HG03139 (cell line): ENCODE results near the gene SELENOM.
"Not testable (repeated sequence)": the region's sequence is repeated elsewhere in the genome, so short reads cannot be mapped to it uniquely, and the experiment has no call there.

Source experiments
- ATAC-seq: cut with Tn5 transposase; IDR thresholded peaks from one replicate; pipeline ENCODE4 v1.9.1; 2021; ENCODE audit not compliant: unreplicated experiment

SELENOM gene

GRCh38 chr22:31106001-31106571 is 1.3 kb downstream of the SELENOM start:
- ATAC-seq, result no peak

DNA sequence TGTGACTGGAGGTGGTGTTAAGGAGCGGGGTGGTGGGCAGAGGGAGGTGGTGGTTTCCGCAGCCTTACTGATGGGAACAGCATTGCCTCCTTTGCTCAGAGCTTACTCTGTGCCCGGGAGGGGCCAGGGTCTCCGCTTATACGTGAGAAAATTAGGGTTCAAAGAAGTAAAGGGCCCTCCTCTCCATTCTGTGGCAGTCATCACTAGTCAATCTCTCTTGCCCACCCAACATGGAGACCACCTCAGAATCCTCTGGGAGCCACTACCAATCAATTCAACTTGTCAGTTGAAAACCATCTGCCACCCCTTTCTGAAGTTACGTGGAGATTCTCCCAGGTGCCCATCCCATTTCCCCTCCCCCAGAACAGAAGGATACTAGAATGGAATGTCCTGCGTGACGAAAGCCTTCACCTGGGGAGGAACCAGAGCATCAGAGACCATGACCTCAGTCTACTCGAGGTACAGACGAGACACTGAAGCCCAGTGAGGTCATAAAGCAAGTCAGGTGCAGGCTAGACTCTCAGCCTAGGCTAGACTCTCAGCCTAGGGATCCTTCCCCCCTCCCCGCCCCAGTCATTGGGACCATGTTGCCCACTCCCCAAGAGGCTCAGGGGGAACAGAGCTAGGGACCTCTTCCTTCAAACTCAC is 2.0 kb downstream of the SELENOM start:
- no peak for ATAC-seq

DNA sequence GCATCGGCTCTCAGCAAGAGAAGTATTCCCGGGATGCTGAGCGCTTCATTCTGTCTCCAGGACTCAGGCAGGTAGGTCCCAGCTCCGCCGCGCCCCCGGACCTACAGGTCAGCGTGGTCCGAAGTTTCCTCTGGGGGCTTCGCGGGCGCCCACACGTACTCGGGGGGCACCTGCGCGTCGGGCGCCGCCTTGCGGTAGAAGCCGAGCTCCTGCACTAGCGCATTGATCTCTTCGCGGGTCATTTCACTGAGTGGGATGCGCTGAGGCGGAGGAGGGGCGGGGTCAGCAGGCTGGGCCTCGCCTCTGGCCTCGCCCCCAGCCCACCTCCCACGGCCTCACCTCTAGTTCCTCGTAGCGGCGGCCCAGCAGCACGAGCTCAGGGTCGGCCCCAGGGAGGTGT is 2.5 kb downstream of the SELENOM start:
- ATAC-seq, result no peak

- ATAC-seq, result no peak
These were observed 3.3 kb downstream of the SELENOM start for GRCh38 chr22:31103899-31104694.

GRCh38 chr22:31103111-31103510 is 4.3 kb downstream of the SELENOM start:
- ATAC-seq, result no peak

GRCh38 chr22:31102441-31103081 is 4.8 kb downstream of the SELENOM start:
- no peak for ATAC-seq

DNA sequence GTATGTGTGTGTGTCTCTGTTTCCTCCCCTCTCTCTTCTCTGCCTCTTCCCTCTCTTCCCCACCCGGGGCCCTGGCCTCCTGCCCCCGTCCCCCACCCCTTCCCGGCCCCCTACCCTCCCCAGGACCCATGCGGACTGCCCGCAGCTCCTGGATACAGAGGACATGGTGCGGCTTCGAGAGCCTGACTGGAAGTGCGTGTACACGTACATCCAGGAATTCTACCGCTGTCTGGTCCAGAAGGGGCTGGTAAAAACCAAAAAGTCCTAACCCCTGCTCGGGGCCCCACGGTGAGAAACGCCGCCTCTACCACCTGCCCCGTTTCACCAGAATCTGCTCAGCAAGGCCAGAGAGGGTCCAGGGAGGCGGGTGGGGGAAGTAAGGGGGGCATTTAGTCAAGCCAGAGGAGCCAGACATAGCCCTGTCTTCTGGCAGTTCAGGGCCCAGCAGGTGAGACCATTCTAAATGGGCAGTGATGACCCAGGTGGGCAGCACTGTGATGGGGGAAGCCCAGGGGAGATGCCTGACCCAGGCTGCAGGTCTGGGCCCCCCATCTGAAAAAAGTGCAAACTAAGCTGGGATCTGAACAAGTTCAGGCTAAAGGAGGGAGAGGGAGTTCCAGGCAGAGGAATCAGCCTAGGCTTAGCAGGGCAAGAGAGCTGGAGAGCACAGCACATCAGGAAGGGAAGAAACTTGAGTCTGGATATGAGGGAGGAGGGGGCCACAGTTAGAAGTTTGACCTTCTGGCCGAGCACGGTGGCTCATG is 6.4 kb downstream of the SELENOM start:
- no peak for ATAC-seq

- ATAC-seq, result no peak
These were observed 7.3 kb downstream of the SELENOM start for GRCh38 chr22:31099841-31100761.

- ATAC-seq, result no peak
These were observed 8.0 kb downstream of the SELENOM start for GRCh38 chr22:31099386-31099785.

GRCh38 chr22:31098632-31099110 is 8.7 kb downstream of the SELENOM start:
- ATAC-seq, result no peak

DNA sequence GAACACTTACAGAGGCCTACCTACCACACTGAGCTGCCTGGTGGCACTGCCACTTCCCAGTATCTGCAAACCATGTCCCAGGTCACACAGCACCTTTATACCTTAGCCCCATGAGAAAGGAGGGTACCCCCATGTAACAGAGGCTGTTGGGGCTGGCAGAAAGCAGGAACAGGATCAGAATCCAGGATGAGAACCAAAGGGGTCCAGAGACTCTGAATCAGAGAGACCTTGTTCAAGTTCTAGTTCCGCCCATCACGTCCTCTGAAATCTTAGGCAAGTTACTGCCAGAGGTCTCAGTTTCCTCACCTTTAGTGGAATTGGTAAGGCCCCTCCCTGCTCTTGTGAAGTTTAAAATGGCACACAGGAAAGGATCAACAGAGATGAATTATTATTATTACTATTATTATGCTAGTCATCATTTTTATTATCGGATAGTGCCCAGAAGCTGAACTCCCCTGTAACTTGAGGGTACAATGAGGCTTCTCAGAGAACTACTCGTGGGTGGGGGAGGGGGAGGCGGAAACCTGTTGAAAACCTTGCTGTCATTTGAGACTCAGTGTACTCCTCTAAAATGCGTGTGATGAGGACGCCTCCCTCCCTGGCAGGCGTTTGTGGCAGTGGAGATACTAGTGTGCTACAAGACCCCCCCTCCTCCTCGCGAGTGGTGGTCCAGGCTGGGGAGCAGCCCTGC is 9.3 kb downstream of the SELENOM start:
- no peak for ATAC-seq

DNA sequence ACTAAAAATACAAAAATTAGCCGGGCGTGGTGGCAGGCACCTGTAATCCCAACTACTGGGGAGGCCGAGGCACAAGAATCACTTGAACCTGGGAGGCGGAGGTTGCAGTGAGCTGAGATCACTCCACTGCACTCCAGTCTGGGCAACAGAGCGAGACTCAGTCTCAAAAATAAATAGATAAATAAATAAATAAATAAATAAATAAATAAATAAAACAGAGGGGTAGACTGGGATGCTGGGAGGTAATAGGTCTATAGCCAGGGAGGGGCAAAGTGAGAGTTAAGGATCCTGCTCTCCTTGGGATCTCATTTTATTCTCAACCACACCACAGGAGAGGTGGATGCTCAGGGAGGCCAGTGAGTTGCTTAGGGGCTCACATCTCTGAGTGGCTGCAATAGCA is 9.8 kb downstream of the SELENOM start:
- not testable (repeated sequence) for ATAC-seq

GRCh38 chr22:31096657-31097279 is 10.6 kb downstream of the SELENOM start:
- ATAC-seq, result no peak

DNA sequence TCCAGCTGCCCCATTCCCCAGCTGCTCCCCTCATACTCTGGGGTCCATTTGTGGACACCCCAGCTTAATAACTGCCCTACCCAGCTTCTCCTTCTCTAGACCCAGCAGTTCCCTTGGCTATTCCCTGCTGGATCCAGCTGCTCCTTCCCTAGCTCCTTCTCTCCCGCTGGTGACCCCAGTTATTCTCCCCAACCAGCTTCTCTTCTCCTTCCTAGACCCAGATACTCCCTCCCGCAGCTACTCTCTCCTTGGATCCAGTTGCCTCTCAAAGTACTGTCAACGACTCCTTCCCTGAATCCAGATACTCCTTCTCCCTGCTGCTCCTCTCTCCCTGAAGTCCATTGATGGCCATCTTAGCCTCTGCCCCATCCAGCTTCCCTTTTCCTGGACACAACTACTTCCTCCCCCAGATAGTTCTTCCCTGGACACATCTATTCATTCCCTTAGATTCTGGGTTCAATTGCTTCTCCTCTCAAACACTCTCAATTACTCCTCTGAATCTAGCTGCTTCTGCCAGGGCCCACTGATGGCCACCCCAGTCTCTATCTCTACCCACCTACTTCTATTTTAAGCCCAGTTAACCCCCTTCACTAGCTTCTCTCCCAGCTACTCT is 11.6 kb downstream of the SELENOM start:
- ATAC-seq, result no peak

DNA sequence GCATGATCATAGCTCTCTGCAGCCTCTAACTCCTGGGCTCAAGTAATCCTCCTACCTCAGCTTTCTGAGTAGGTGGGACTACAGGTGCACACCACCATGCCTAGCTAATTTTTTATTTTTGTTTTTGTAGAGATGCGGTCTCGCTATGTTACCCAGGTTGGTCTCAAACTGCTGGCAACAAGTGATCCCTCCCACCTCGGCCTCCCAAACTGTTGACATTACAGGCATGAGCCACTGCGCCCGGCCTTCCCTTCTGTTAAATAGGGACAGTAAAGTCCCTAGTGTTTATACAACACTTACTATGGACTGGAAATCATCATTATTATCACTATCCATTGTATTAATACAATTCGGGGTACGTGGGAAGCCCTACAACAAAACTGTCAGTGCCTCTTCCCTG is 12.6 kb downstream of the SELENOM start:
- no peak for ATAC-seq

GRCh38 chr22:31094021-31094551 is 13.3 kb downstream of the SELENOM start:
- no peak for ATAC-seq

DNA sequence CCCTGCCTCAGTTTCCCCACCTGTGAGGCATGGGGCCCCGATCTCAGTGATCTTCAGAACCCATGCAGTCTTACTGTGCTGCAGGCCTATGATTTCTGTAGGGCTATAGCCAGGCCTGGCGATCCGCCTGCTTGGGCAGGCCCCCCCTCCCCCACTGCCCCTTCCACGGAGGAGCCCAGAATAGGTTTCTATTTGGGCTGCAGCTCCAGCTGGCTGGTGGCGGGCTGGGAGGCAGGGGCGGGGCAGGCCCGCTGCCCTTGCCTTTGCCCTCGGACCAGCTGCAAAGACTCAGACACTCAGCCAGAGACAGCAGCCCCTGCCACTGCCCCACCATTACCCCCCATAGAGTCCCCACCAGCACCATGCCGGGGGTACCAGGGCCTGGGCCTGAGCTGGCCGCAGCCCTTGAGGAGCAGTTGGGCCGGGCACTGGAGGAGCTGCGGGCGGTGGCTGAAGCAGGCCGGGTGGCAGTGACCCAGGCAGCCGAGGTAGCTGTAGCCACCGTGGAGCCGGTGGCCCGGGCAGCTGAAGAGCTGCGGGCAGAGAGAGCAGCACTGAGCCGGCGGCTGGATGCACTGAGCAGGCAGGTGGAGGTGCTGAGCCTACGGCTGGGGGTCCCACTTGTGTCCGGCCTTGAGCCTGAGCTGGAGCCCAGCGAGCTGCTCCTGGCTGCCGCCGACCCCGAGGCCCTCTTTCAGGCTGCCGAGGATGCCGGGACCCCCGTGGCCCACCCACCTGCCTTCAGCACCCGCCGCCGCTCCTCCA is 14.1 kb downstream of the SELENOM start:
- ATAC-seq, result no peak
